Calu3 (cell line): ENCODE measurements around the gene CACTIN. TPM values are rescaled to one million over a fixed set of nuclear protein-coding genes. Genes with fewer than 3 reads are reported as not detected.

Source experiments
- BruUV-seq: library from RNA; stranded (reverse); fragments of 400-500 nt; replicated peaks from 2 replicates; lab custom pipeline; 2021; lab: Mats Ljungman, UMichigan
- CTCF ChIA-PET: fragments of 300-600 bp; sonication (Branson Sonifier 250); formaldehyde crosslinking; loops from one replicate; lab custom pipeline; 2022; ENCODE audit warnings: antibody characterized with exemption; lab: Charles Lee
- DNase-seq: peaks from one replicate; pipeline ENCODE4 v3.0.0; 2022
- H3K27ac Mint-ChIP-seq: one replicate; pipeline ENCODE4 v1.8.0; 2022; ENCODE audit warnings: mixed read lengths; ENCODE audit not compliant: unreplicated experiment
- H3K27me3 Mint-ChIP-seq: one replicate; pipeline ENCODE4 v1.8.0; 2022; ENCODE audit warnings: mixed read lengths; ENCODE audit not compliant: unreplicated experiment
- H3K36me3 Mint-ChIP-seq: one replicate; pipeline ENCODE4 v1.8.0; 2022; ENCODE audit warnings: mild to moderate bottlenecking, moderate library complexity, mixed read lengths; ENCODE audit not compliant: insufficient read depth, unreplicated experiment
- H3K4me1 Mint-ChIP-seq: one replicate; pipeline ENCODE4 v1.8.0; 2022; ENCODE audit warnings: mild to moderate bottlenecking, low read depth, mixed read lengths; ENCODE audit not compliant: unreplicated experiment
- H3K4me3 Mint-ChIP-seq: one replicate; pipeline ENCODE4 v1.8.0; 2022; ENCODE audit warnings: mild to moderate bottlenecking, low read depth, moderate library complexity, mixed read lengths; ENCODE audit not compliant: unreplicated experiment
- H3K9me3 Mint-ChIP-seq: one replicate; pipeline ENCODE4 v1.8.0; 2022; ENCODE audit warnings: low read depth, mixed read lengths; ENCODE audit not compliant: unreplicated experiment
- CTCF ChIP-seq: fragments of 200-600 bp; IDR thresholded peaks from one replicate; pipeline ENCODE4 v1.8.0; 2022; ENCODE audit warnings: antibody characterized with exemption; ENCODE audit not compliant: unreplicated experiment
- intact Hi-C: fragments of 100-400 bp; cut with micrococcal nuclease; formaldehyde crosslinking; loops from one replicate; pipeline ENCODE4 v1.10.0; 2022; ENCODE audit not compliant: unreplicated experiment
- total RNA-seq: library from RNA; stranded (reverse); gene quantifications from 2 replicates; pipeline ENCODE4 v1.2.3, GENCODE V29; 2022

Gene CACTIN
- total RNA-seq, 1 experiment from 2014 or later, result 21.4 TPM

- no peak overlapping the region for H3K4me3 Mint-ChIP-seq
- DNase-seq, result no peak
- H3K27me3 Mint-ChIP-seq, result no peaks in the 10 kb centered on the region
- CTCF ChIA-PET, result no interaction called here
- H3K9me3 Mint-ChIP-seq, result no peaks in the 10 kb centered on the region
- H3K36me3 Mint-ChIP-seq, result peaks cover 22% of the 10 kb centered on the region
- no TSS peak for BruUV-seq
- TF ChIP-seq CTCF, result no peak
- no peaks in the 10 kb centered on the region for H3K4me1 Mint-ChIP-seq
- no peak overlapping the region for H3K27ac Mint-ChIP-seq
- intact Hi-C loops, result no loop called here
These were observed 5.6 kb downstream of the CACTIN start for GRCh38 chr19:3620817-3621547.

- no peak overlapping the region for H3K4me3 Mint-ChIP-seq
- TF ChIP-seq CTCF, result no peak
- BruUV-seq, result no TSS peak
- H3K27ac Mint-ChIP-seq, result no peak overlapping the region
- no peaks in the 10 kb centered on the region for H3K9me3 Mint-ChIP-seq
- no peak for DNase-seq
- H3K36me3 Mint-ChIP-seq, result peaks cover 22% of the 10 kb centered on the region
- H3K27me3 Mint-ChIP-seq, result no peaks in the 10 kb centered on the region
- intact Hi-C loops, result no loop called here
- no peaks in the 10 kb centered on the region for H3K4me1 Mint-ChIP-seq
- CTCF ChIA-PET, result no interaction called here
These were observed 6.3 kb downstream of the CACTIN start for GRCh38 chr19:3620145-3620816.

- Mint-ChIP-seq H3K4me1 (no peaks in the 10 kb centered on the region), H3K9me3 (no peaks in the 10 kb centered on the region), H3K27ac (no peak overlapping the region), H3K27me3 (no peaks in the 10 kb centered on the region), H3K36me3 (peaks cover 23% of the 10 kb centered on the region), H3K4me3 (no peak overlapping the region)
- no TSS peak for BruUV-seq
- CTCF ChIA-PET, result no interaction called here
- intact Hi-C loops, result no loop called here
- TF ChIP-seq CTCF, result no peak
- no peak for DNase-seq
These were observed 7.0 kb downstream of the CACTIN start for GRCh38 chr19:3619631-3620012.

GRCh38 chr19:3618811-3619630 lies 7.6 kb downstream of the CACTIN start:
- CTCF ChIA-PET, result no interaction called here

More at GRCh38 chr19:3618811-3619630, 7.6 kb downstream of the CACTIN start:
- no TSS peak for BruUV-seq
- no peak for TF ChIP-seq CTCF
- Mint-ChIP-seq H3K9me3 (no peaks in the 10 kb centered on the region), H3K27ac (no peak overlapping the region), H3K27me3 (no peaks in the 10 kb centered on the region), H3K4me1 (no peaks in the 10 kb centered on the region), H3K36me3 (peaks cover 23% of the 10 kb centered on the region), H3K4me3 (no peak overlapping the region)
- no peak for DNase-seq
- intact Hi-C loops, result no loop called here
